Heart right ventricle (tissue), 16 donors: ENCODE data around the gene COLEC12. TPM values are rescaled to one million over a fixed set of nuclear protein-coding genes. Genes with fewer than 3 reads are reported as not detected.

ENCODE experiments used
- ATAC-seq, 8 donors: fragments of 200-7000 bp; cut with Tn5 transposase; one replicate each; pipeline ENCODE4 v1.9.1; 2020; ENCODE audit warnings: mild to moderate bottlenecking in 8 of 8, moderate library complexity in 8 of 8, moderate number of reproducible peaks in 1 of 8
- DNase-seq, 2 donors: peaks; one replicate each; pipeline ENCODE4 v3.0.0-alpha.2; 2020
- H3K27ac ChIP-seq, 10 donors: fragments of 200-600 bp; sonication (generic) in 2 of 10; one replicate each; pipeline versions ENCODE4 v1.5.0 to v1.8.0; 2020 to 2022; ENCODE audit warnings: mild to moderate bottlenecking in 3 of 10
- H3K27me3 ChIP-seq, 7 donors: fragments of 200-600 bp; one replicate each; pipeline ENCODE4 v1.8.0; 2021 to 2022; ENCODE audit warnings: mild to moderate bottlenecking in 2 of 7
- H3K36me3 ChIP-seq, 9 donors: fragments of 200-600 bp; sonication (generic) in 1 of 9; one replicate each; pipeline versions ENCODE4 v1.5.0 to v1.8.0; 2020 to 2022; ENCODE audit warnings: mild to moderate bottlenecking in 2 of 9
- H3K4me1 ChIP-seq, 9 donors: fragments of 200-600 bp; sonication (generic) in 1 of 9; one replicate each; pipeline versions ENCODE4 v1.5.0 to v1.8.0; 2020 to 2022; ENCODE audit warnings: mild to moderate bottlenecking in 4 of 9
- H3K4me3 ChIP-seq, 10 donors: fragments of 200-600 bp; sonication (generic) in 2 of 10; one replicate each; pipeline versions ENCODE4 v1.5.0 to v1.8.0; 2020 to 2022; ENCODE audit warnings: mild to moderate bottlenecking in 7 of 10, moderate library complexity in 2 of 10
- H3K9me3 ChIP-seq, 11 donors: fragments of 200-600 bp in 10 of 11; sonication (generic) in 2 of 11; one replicate each; pipeline versions ENCODE4 v1.5.0 to v1.8.0; 2013 to 2022; ENCODE audit warnings: mild to moderate bottlenecking in 2 of 11, control low read depth in 1 of 11, moderate library complexity in 1 of 11
- CTCF ChIP-seq, 9 donors: fragments of 200-600 bp; sonication (generic) in 2 of 9; IDR thresholded peaks; one replicate each; pipeline versions ENCODE4 v1.5.0 to v1.8.0; 2021 to 2022; ENCODE audit warnings: antibody characterized with exemption in 9 of 9, mild to moderate bottlenecking in 5 of 9, moderate library complexity in 1 of 9
- WGBS, 2 donors: extraction: QIAGEN DNeasy Blood & Tissue Kit; methylation state at CpG; one replicate each; pipeline ENCODE4 v1.1.7; 2013; ENCODE audit warnings: inconsistent platforms in 1 of 2; 5-methylcytosine and 5-hydroxymethylcytosine counted together
- intact Hi-C, 10 donors: fragments of 100-400 bp; cut with DNase I; formaldehyde crosslinking; loops; one replicate each; pipeline versions ENCODE4 v1.11.1 to v1.14.2; 2022
- polyA plus RNA-seq, 2 donors: library from polyadenylated mRNA; stranded (reverse); fragments of 200-250 nt; gene quantifications; one replicate each; pipeline ENCODE4 v1.2.3, GENCODE V29; 2013
- total RNA-seq, 10 donors: library from RNA; stranded (reverse); fragmentation: NEBNext Ultra II Directional in 3 of 10; extraction: Animal tissue kit (Norgen Biotek cat#: 25700) in 3 of 10; gene quantifications; one replicate each; pipeline versions ENCODE4 v1.2.1 to v1.2.4, GENCODE V29; 2021 to 2023
- donor health status: Arrhythmogenic right ventricular cardiomyopathy.
- donor health status: ischemic (EF 13 %, LVEDD 7.1; RV severe dilation, severe dysfunction).
- donor health status: healthy with polysubstance abuse.
- donor health status: DM: no; HTN: yes; CAD: no.
- donor health status: DM: no; HTN: no; CAD: no.
- donor health status: ischemic (EF 25% LVEDD 6.9; RV normal size, moderate dysfunction).
- donor health status: ischemic (EF 25% LVEDD 5.7; RV mildly dilated, moderate dysfunction).
- donor health status: healthy.
- donor health status: DM: yes; HTN: yes; CAD: no.
- donor health status: Ischemic cardiomyopathy.
- donor health status: ischemic (EF 35%, LVEDD 5.7; RV mildly dilated, moderate dysfunction).
- donor health status: nonischemic (EF 11% LVEDD 7.7; RV severe dilation, severe dysfunction).
- donor health status: DM: yes; HTN: yes; CAD: no.
- donor health status: PGD.
- donor health status: ischemic (EF 29% LVEDD 5.4; RV normal size, mild dysfunction).
- donor health status: nonischemic (EF 23%, LVEDD 6.1; RV moderate dilation, normal function).

The COLEC12 gene
- total and polyA plus RNA-seq, 12 donors = 2.8 to 15.4 (median 6.2) TPM

GRCh38 chr18:362311-363290 lies 137.9 kb downstream of the COLEC12 start:
- Histone ChIP-seq H3K27ac (peak overlapping the region in 3 of 10 donors; percentile 39 to 47 (median 41)), H3K36me3 (no peaks in the 10 kb centered on the region), H3K9me3 (no peaks in the 10 kb centered on the region), H3K27me3 (no peaks in the 10 kb centered on the region), H3K4me3 (no peak overlapping the region), H3K4me1 (peaks cover 0 to 33% (median 0%) of the 10 kb centered on the region in 9 donors)
- DNase-seq = no peak
- intact Hi-C loops = loop anchor here in 1 of 10 donors (10.0 kb wide), 1 partner anchor 52 kb away; no protein-coding TSS in a partner anchor
- no peak for TF ChIP-seq CTCF (IDR thresholded peaks at IDR 0.05)
- peak in 2 of 8 donors; percentile 13 to 38 for ATAC-seq
- 61 to 68% methylated on average over 12 of the region's 12 CpGs for WGBS, 2 donors

DNA sequence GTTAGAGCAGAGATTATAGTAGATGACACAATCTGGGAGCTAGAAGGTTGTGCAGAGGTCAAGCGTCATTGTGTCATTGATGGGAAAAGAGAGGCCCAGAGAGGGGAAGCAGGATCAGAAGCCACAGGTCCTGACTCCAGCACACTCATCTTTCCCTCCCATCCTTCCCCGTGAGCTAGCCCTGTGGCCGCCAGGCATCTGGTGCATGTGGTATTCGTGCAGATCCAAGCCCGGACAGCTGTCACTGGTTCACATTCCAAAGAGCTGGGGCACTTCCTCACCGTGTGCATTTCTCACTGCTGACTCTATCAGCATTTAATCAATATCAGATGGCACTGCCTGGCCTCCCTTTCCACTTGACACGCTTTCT lies 138.6 kb downstream of the COLEC12 start:
- no peak for DNase-seq
- peak overlapping the region in 2 of 10 donors; percentile 21 to 47 for H3K27ac ChIP-seq
- H3K27me3 ChIP-seq = no peaks in the 10 kb centered on the region
- intact Hi-C loops = loop anchor here in 1 of 10 donors (10.0 kb wide), 1 partner anchor 53 kb away; no protein-coding TSS in a partner anchor
- no peaks in the 10 kb centered on the region for H3K9me3 ChIP-seq
- H3K36me3 ChIP-seq = no peaks in the 10 kb centered on the region
- peaks cover 0 to 33% (median 0%) of the 10 kb centered on the region in 9 donors for H3K4me1 ChIP-seq
- 46 to 52% methylated on average over 7 of the region's 7 CpGs for WGBS, 2 donors
- no peak overlapping the region for H3K4me3 ChIP-seq
- no peak for TF ChIP-seq CTCF (IDR thresholded peaks at IDR 0.05)
- peak in 5 of 8 donors; percentile 16 to 88 (median 42) for ATAC-seq

GRCh38 chr18:361100-361732 lies 139.3 kb downstream of the COLEC12 start:
- WGBS, 2 donors = 92 to 95% methylated on average over 7 of the region's 7 CpGs

More at GRCh38 chr18:361100-361732, 139.3 kb downstream of the COLEC12 start:
- peaks cover 0 to 33% (median 0%) of the 10 kb centered on the region in 9 donors for H3K4me1 ChIP-seq
- H3K27me3 ChIP-seq = no peaks in the 10 kb centered on the region
- no peak for DNase-seq
- no peak overlapping the region for H3K27ac ChIP-seq
- H3K36me3 ChIP-seq = no peaks in the 10 kb centered on the region
- intact Hi-C loops = loop anchor here in 1 of 10 donors (10.0 kb wide), 1 partner anchor 54 kb away; no protein-coding TSS in a partner anchor
- no peak overlapping the region for H3K4me3 ChIP-seq
- ATAC-seq = no peak
- TF ChIP-seq CTCF (IDR thresholded peaks at IDR 0.05) = no peak
- no peaks in the 10 kb centered on the region for H3K9me3 ChIP-seq
